WTC11 (cell line): ENCODE measurements around the gene SLC29A4. TPM values are rescaled to one million over a fixed set of nuclear protein-coding genes. Genes with fewer than 3 reads are reported as not detected.
"Not testable (repeated sequence)": the region's sequence is repeated elsewhere in the genome, so short reads cannot be mapped to it uniquely, and the experiment has no call there.

Experiments
- ATAC-seq: fragments of 200-7000 bp; cut with Tn5 transposase; 2 replicates; pipeline ENCODE4 v1.10.0; 2021; ENCODE audit warnings: mild to moderate bottlenecking, moderate library complexity
- CTCF ChIA-PET: fragments of 300-600 bp; sonication (Branson Sonifier 250); formaldehyde crosslinking; loops from one replicate; lab custom pipeline; 2021; ENCODE audit warnings: antibody characterized with exemption; lab: Charles Lee
- POLR2A ChIA-PET: fragments of 350-600 bp; sonication (Branson Sonifier 250); formaldehyde crosslinking; loops from one replicate; lab custom pipeline; 2021; ENCODE audit warnings: antibody characterized with exemption; lab: Charles Lee
- DNase-seq: peaks from one replicate; pipeline ENCODE4 v3.0.0; 2021; ENCODE audit warnings: low spot score
- H3K27ac Mint-ChIP-seq: 2 replicates; pipeline ENCODE4 v1.8.0; 2021; ENCODE audit warnings: mixed read lengths
- H3K27me3 Mint-ChIP-seq: 2 replicates; pipeline ENCODE4 v1.8.0; 2021; ENCODE audit warnings: low read depth, mild to moderate bottlenecking, moderate library complexity, mixed read lengths
- H3K36me3 Mint-ChIP-seq: 2 replicates; pipeline ENCODE4 v1.8.0; 2021; ENCODE audit warnings: mixed read lengths
- H3K4me1 Mint-ChIP-seq: 2 replicates; pipeline ENCODE4 v1.8.0; 2022; ENCODE audit warnings: mixed read lengths
- H3K4me3 Mint-ChIP-seq: 2 replicates; pipeline ENCODE4 v1.8.0; 2021; ENCODE audit warnings: mild to moderate bottlenecking, moderate library complexity, mixed read lengths
- H3K9me3 Mint-ChIP-seq: 2 replicates; pipeline ENCODE4 v1.8.0; 2021; ENCODE audit warnings: mixed read lengths
- AFF4 ChIP-seq: sonication (generic); formaldehyde crosslinking; IDR thresholded peaks from 2 replicates; pipeline ENCODE4 v1.8.1; 2023; ENCODE audit warnings: mild to moderate bottlenecking, missing genetic modification reagents, borderline replicate concordance
- CREM ChIP-seq: sonication (generic); formaldehyde crosslinking; IDR thresholded peaks from 2 replicates; pipeline ENCODE4 v1.8.1; 2022; ENCODE audit warnings: mild to moderate bottlenecking, missing genetic modification reagents, moderate library complexity
- FOXJ3 ChIP-seq: sonication (generic); formaldehyde crosslinking; IDR thresholded peaks from 2 replicates; pipeline ENCODE4 v1.9.0; 2021; ENCODE audit warnings: missing genetic modification reagents, mild to moderate bottlenecking, borderline replicate concordance
- HMGA2 ChIP-seq: fragments of 250-450 bp; sonication (Bioruptor Pico); IDR thresholded peaks from 2 replicates; pipeline ENCODE4 v1.4.0; 2021; ENCODE audit warnings: mild to moderate bottlenecking, moderate library complexity
- PRDM15 ChIP-seq: sonication (generic); formaldehyde crosslinking; IDR thresholded peaks from 2 replicates; pipeline ENCODE4 v1.8.0; 2022; ENCODE audit warnings: missing genetic modification reagents
- PREB ChIP-seq: sonication (generic); formaldehyde crosslinking; IDR thresholded peaks from 2 replicates; pipeline ENCODE4 v1.8.1; 2022; ENCODE audit warnings: mild to moderate bottlenecking, missing genetic modification reagents, moderate library complexity, borderline replicate concordance
- SP1 ChIP-seq: sonication (generic); formaldehyde crosslinking; conservative IDR thresholded peaks from 2 replicates; pipeline ENCODE4 v1.8.1; 2022; ENCODE audit warnings: missing genetic modification reagents
- STAT6 ChIP-seq: sonication (generic); formaldehyde crosslinking; conservative IDR thresholded peaks from 2 replicates; pipeline ENCODE4 v1.8.1; 2023; ENCODE audit warnings: mild to moderate bottlenecking, low read depth, missing genetic modification reagents, moderate library complexity
- TCF7 ChIP-seq: sonication (generic); formaldehyde crosslinking; IDR thresholded peaks from 2 replicates; pipeline ENCODE4 v1.8.0; 2022; ENCODE audit warnings: mild to moderate bottlenecking, low read depth, missing genetic modification reagents, moderate library complexity
- ZBTB43 ChIP-seq: sonication (generic); formaldehyde crosslinking; IDR thresholded peaks from 2 replicates; pipeline ENCODE4 v1.8.1; 2023; ENCODE audit warnings: mild to moderate bottlenecking, missing genetic modification reagents
- ZNF219 ChIP-seq: sonication (generic); formaldehyde crosslinking; IDR thresholded peaks from 2 replicates; pipeline ENCODE4 v1.8.0; 2023; ENCODE audit warnings: missing genetic modification reagents, mild to moderate bottlenecking, borderline replicate concordance
- ZNF263 ChIP-seq: sonication (generic); formaldehyde crosslinking; IDR thresholded peaks from 2 replicates; pipeline ENCODE4 v1.8.1; 2022; ENCODE audit warnings: low read depth, mild to moderate bottlenecking, moderate library complexity, missing genetic modification reagents
- ZNF425 ChIP-seq: fragments of 250-450 bp; sonication (Bioruptor Pico); conservative IDR thresholded peaks from 2 replicates; pipeline ENCODE4 v1.9.0; 2021; ENCODE audit warnings: mild to moderate bottlenecking
- total RNA-seq: library from RNA; stranded (reverse); gene quantifications from 3 replicates; pipeline ENCODE4 v1.2.3, GENCODE V29; 2021

The SLC29A4 gene
- total RNA-seq, 1 experiment from 2014 or later, result 14.4 TPM

- H3K27ac Mint-ChIP-seq, DNase-seq, ATAC-seq, H3K9me3 Mint-ChIP-seq, POLR2A ChIA-PET, H3K4me1 Mint-ChIP-seq, H3K36me3 Mint-ChIP-seq, H3K4me3 Mint-ChIP-seq: not testable (repeated sequence)
- CTCF ChIA-PET, result interaction anchor here (1.8 kb wide), 1 partner anchor 49 kb away, joined by 10 read pairs; no protein-coding TSS in a partner anchor
- H3K27me3 Mint-ChIP-seq, result peaks cover 14% of the 10 kb centered on the region
These were observed 5.8 kb downstream of the SLC29A4 start for GRCh38 chr7:5288560-5288959.

GRCh38 chr7:5289355-5289754 lies 6.6 kb downstream of the SLC29A4 start:
- 0 out of 2 replicates have a peak, but pooled peaks cover under 1% of the 10 kb centered on the region for H3K4me1 Mint-ChIP-seq
- H3K4me3 Mint-ChIP-seq, result no peak overlapping the region
- ChIA-PET POLR2A (no interaction called here), CTCF (interaction anchor here (0.6 to 1.2 kb wide), 2 partner anchors 49 to 77 kb away, joined by 5 to 9 read pairs; no protein-coding TSS in a partner anchor)
- peaks cover 1% of the 10 kb centered on the region; the same call in 1 of the 2 replicates for H3K9me3 Mint-ChIP-seq
- TF ChIP-seq ZNF219 (CRISPR knock-in tag) (no peak), AFF4 (CRISPR knock-in tag) (no peak), CREM (CRISPR knock-in tag) (no peak), SP1 (CRISPR knock-in tag) (no peak), HMGA2 (CRISPR knock-in tag) (no peak), ZNF425 (CRISPR knock-in tag) (no peak), PREB (CRISPR knock-in tag) (no peak), ZBTB43 (CRISPR knock-in tag) (no peak), FOXJ3 (CRISPR knock-in tag) (no peak), ZNF263 (CRISPR knock-in tag) (no peak), STAT6 (CRISPR knock-in tag) (no peak), TCF7 (no peak), PRDM15 (CRISPR knock-in tag) (no peak)
- peaks cover 6% of the 10 kb centered on the region for H3K27me3 Mint-ChIP-seq
- no peak overlapping the region for H3K27ac Mint-ChIP-seq
- no peak for ATAC-seq
- H3K36me3 Mint-ChIP-seq, result peaks cover 4% of the 10 kb centered on the region
- DNase-seq, result no peak
